SW480 (cell line): ENCODE data around the gene TRPM5.

Source experiments
- DNase-seq: peaks from one replicate; pipeline ENCODE4 v3.0.0-alpha.2; 2016; ENCODE audit warnings: low spot score

Gene TRPM5

DNA sequence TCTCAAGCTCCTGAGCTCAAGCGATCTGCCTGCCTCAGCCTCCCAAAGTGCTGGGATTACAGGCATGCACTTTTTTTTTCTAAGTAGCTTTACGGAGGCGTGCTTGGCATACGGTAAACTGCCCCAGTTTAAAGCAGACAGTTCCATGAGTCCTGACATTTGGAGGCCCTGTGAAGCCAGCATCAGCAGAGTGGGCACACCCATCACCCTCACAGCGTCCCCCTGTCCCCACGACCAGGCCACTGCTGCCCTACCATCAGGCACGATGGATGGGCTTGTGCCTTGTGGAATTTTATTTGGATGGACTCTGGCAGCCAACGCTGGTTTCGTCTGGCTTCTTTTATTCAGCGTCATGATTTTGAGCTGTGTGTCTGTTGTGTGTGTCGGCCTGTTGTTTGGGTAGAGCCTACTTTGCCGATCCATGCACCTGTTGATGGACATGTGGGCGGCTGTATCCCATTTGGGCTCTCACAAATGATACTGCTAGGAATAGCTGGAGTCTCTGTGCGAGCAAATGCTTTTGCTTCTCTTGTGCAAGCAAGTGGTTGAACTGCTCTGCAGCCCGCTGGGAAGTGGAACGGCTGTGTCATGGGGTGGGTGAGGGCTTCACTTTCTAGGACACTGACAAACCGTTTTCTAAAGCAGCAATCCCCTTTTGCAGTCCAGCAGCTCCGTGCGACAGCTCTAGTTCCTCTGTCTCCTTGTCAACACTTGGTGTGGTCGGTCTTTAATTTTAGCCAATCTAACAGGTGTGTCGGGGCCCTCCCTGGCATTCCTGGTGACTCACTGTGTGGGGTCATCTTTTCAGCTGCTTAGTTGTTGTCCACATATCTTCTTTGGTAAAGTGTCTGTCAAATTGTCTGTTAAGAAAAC lies 24.3 kb upstream of the TRPM5 start:
- DNase-seq = peak; percentile 22

DNA sequence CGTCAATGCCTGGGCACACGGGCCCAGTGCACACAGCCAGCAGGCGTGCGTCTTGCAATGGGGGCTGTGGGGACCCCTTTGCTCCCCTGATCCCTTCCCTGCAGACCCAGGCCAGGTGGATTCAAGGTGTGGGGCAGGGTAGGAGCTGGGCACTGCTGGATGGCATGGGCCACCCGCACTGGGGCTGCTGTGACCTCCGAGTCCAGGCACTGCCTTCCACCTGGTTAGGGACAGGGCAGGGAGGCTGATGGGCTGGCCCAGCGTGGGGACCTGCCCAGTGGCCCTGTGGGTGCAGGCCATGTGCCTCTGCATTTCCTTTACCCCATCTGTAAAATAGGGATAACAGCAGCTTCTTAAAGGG lies 23.4 kb upstream of the TRPM5 start:
- DNase-seq = no peak

DNA sequence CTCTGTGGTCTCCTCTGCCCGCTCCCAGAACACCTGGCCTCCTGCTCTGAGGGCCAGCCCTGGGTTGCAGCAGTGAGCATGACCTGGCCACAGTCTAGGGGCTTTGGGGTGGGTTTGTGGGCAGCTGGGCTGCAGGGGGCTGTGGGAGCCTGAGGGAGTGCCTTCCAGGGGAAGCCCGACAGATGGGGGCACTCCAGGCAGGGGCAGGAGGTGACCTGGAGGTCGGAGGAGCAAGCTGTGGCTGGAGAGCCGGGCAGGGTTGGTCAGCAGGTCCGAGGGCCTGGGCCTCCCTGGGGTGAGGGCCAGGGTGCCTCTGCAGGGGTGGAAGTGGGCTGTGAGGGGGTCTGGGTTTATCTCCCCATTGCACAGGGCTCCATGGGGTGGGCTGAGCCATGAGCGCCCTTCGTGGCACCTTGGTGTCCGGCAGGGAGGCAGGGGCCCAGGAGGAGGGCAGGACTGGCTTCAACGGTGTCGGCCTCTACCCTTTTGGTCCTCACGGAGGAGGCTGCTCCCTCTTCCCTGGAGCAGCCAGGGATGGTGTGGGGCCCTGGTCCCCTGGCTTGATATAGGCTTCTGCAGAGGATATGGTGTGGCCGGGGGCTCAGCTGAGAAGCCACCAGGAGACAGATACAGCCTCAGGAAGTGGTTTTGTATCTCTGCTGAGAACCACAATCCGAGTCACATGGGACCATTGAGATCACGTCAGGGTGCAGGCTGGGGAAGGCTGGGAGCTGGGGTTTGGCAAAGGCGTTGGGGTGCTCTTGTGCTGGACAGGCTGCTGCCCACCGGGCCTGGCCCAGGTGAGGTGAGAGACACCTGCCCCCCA lies 22.8 kb upstream of the TRPM5 start:
- no peak for DNase-seq

DNA sequence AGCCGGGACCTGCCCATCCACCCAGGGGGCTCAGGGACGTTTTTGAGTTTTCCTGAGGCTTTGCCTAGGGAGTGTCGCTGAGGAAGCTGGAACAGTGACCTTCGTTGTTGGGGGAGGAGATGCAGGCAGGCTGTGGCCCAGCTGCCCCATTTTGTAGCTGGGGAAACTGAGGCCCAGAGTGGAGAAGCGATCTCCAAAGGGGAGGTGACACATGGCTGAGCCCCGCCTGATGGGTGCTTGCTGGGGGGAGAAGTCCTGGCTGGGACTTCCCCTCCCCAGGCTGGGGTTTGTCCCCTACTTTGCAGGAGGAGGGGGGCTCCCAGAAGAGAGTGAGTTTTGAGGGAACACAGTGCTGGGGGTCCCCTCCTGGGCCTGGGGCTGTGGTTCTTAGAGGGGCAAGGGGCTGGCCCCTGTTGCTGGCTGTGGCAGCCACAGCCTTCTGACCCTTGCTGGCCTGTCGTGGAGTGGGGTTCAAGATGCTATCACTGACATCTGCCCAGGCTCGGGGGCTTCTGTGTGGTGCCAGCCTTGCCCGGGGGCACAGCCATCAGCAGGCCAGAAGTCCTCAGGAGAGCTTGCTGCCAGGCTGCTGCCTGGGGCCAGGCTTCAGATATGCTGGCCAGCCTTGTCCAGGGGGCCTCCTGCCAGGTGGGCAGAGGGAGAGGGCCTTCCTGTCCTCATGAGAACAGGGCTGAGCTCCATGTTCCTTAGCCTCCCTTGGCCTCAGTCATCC lies 21.9 kb upstream of the TRPM5 start:
- no peak for DNase-seq

DNA sequence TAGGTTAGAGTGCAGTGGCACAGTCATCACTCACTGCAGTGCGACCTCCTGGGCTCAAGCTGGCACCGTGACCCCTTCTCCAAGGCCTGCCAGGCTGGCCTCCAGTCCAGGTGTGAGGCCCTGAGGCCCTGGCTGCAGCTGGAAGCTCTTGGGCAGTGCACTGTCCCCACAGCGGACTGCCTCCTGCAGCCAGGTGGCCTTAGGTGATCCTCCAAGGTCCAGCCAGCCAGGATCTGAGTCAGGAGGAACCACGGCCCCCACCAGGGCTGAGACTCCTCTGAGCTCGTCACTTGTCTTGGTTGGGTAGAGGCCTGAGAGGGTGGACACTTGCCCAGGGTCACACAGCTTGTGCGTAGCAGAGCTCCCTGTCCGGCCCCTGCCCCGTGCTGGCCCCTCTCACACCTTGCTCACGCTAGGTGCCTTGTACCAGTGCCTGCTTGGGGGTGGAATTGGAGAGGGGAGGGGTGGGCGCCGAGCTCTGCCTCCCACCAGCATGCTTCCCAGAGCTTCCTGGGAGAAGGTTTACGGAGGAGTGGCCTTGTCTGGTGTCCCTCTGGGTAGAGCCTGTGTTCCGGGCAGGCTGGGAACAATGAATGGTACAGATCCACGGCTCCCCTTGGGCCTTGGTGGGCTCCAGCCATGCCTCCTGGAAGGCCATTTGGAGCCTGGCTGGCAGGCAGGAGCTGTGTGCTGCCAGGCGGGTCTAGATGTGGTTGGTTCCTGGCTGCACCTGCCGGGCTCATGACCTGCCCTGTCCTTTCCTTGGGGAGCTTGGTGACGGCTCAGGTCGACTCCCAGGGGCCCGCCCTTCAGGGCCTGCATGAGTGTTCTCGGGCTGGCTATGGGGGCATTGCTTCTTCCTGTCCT lies 21.1 kb upstream of the TRPM5 start:
- no peak for DNase-seq

DNA sequence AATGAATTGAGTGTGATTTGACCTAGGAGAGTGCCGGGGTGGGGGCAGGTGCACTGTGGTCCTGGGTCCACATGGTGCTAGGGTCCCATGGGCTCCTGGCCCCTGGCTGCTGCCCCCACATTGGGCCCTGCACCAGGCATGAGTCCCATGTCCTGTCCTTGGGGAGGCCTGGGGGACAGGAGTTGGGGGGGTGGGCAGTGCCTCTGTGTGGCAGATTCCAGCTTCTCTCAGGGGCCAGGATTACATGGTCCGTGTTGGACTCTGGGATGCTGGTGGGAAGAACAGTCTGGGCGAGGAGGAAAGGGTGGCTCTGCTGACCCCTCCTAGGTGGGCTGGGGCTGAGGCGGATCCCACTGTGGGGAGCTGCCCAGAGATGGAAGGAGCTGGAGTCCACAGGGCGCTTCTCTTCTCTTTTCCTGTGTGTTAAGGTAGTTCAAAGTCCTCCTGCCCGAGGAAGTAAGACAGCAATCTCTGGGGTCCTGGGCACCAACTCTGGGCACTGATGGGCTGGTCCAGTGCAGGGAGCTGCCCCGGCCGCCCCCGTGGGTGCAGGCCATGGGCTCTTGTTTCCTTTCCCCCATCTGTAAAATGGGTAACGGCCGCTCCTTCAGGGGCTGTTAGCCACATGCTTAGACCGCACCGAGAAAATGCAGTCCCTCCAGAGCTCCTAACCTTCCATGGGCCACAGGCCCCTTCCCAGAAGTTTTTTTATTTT lies 20.3 kb upstream of the TRPM5 start:
- no peak for DNase-seq

DNA sequence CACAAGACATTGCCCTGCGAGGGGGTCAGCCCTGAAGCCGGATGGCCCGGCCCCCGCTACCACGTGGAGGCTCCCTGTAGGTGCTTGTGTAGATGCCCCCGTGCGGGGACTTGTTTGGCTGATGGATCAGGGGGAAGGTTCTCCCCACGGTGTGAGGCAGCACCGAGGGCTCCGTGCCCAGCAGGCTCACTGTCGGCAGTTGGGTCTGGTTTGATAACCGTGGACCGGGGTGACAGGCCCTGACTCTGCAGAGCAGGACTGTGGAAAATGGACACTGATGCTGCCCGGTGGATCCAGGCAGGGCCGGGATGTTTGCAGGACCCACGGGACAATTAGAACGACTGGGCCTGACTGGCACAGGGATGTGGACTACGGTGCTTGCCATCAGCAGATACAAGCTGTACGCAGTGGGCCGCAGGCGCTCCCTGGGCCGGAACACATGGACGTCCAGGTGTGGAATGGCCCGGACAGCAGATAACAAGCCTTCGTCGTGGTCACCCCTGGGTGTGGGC lies 19.5 kb upstream of the TRPM5 start:
- no peak for DNase-seq

DNA sequence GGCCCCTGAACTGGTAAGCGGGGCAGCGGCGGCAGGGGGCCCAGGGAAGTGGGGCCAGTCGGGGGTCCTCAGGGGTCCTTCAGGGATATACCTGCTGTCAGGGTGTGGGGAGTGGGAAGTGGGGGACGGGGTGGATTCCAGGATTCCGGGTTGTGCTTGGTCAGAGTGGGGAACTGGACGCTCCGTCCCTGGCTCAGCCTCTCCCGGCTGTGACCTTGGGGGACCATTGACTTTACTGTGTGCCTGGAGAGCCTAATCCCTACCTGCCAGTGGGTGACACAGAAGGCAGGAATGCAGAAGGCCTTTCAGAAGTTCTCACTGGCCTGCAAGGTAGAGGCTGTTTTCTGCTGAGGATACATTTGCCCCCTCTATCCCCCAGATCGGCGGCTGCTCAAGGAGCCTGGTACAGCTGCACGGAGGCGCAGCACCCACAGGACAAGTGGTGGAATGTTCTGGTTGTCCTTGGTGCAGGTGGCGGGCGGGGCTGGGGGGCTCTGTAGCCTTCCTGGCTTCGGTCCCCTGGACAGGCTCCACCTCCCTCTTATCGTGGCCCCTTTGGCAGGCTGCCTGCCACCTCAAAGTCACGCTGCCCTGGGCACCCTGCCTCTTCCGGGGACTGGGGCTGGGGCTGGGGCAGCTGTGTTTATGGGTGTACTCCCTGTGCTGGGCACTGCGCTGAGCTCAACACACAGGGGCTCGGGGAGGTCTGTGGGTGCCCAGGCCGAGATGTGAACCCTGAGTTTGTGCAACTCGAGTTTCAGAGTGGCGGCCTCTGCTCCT lies 18.9 kb upstream of the TRPM5 start:
- peak; percentile 66 for DNase-seq

DNA sequence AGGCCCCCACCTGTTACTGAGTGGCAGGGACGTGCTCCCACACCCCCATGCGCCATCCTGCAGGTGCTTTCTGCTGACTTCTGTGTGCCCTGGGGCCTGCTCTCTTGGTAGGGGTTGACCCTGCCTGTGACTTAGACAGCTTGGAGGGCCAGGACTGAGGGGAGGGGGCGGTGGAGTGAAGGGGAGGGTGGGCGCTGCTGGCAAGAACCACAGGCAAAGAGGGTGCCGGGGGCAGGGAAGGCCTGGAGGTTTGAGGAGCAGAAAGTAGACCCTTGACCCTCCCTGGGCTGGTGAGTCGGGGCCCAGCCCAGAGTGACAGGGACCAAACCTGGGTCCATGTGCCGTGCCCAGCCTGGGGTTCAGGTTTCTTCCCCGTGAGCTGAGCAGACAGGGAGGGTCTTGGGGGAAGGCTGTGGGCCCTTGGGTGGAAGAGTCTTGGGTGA lies 18.2 kb upstream of the TRPM5 start:
- no peak for DNase-seq

DNA sequence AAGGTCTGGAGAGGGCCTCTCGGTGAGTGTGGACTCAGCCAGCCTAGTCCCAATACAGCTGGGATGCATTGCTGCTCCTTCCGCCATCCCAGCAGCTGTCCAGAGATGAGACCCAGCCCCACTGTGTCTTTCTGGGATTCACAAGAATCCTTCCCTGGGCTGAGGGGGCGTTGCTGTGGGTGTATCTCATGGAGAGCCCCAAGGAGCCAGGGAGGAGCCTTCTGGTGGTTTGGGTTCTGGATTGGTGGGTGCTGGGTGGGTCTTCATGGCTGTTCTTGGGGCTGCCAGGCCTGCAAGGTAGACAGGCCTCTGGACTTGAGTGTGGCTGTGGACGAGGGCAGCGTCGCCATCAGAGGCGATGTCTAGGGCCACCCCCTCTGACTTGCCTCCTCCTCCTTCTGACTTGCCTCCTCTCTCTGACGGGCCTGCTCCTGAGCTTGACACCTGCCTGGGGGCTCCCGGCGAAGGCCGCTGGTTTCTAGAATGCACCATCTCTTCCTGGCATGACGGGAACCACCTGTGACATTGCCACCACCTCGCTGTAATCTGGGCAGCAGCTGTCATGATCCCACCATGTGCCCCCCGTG lies 17.7 kb upstream of the TRPM5 start:
- no peak for DNase-seq

DNA sequence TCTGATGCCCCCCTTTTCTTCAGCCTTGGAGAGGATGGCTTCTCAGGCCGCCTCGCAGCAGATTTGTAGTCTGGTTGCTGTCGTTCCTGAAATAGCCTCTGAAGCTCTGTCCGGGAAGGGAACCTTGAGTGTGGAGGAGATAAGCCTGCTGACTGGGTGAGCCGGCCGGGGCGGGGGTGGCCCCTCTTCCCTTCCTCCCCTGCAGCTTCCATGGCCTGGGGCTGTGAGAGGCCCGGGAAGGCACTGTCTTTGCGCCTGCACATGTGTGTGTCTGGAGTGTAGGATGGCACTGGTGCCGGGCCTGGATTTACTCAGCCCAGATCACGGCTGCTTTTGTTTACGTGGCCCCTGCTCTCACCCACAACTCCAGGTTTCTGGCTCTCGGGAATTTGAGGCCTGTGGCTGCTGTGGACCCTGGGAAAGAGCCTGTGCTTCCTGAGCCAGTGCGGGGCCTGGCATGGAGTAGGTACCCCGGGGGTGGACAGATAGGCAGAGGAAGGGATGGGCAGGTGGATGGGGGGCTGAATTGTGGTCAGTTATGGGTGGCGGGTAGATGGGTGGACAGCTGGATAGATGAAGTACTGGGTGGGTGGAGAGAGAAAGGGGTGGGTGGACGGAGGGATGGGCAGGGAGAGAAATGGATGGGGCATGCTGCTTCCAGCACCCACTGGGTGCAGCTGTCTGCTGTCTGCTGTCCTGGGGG lies 17.1 kb upstream of the TRPM5 start:
- DNase-seq = no peak

DNA sequence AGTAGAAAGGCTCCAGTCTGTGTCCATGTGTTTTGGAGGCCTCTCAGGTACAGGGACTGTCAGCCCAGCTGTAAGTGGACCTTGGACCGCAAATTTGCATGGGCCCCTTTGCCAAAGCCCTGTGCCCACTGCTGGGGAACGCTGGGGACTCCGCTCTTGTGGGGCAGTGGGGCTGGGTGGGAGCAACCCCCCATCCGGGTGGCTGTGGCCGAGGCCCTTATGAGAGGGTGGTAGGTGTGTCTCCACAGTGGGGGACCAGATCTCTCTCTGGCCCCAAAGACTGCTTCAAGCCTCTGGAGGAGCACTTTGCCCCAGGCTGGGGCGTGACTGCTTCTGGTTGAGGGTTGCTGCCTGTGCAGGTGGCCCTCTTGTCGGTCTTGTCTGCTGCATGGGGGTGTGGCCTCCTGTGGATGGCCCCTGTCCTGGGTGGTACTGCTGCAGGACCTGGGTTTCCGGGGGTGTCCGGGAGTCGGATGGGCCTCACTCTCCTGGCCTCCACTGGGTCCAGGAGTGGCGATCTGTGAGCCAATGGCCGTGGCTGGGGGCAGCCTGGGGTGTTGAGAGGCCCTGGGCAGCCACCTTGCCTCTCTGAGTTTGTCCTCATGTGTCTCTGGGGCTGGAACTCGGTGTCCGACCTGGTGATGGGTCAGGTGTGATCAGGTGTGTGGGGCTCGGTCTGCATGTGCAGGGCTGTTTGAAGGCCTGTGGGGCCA lies 16.4 kb upstream of the TRPM5 start:
- DNase-seq = no peak

DNA sequence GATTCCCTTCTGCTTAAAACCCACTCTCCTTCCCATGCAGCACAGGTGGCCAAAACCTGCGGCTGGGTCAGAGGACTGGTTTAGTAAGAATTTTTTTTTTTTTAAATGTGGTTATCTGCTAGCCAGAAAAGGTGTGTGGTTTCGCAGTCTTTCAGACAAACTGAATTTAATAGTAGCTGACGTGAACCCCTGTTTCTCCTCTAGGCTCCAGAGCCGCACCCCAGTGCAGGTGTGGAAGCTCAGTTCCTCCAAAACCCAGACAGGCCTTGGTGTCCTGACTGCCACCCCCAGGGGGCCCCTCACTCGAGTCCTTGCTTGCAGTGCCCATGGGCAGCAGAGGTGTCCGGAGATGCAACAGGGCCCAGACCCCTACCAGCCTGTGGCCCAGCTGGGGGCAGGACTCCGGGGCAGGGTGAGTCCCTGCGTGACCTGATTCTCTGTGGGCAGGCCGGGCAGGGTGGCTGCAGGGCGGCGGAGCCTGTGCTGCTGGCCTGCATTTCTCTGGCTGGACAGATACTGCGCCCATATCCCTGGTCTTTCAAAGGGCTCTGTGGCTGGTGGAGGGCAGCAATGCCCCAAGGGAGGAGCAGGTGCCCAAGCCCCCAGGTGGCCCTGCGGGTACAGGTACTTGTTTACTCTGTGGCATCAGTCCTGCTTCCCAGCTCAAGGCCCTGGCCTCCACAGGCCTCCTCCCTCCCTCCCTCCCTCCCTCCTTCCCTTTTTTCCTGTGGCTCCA lies 15.7 kb upstream of the TRPM5 start:
- no peak for DNase-seq

DNA sequence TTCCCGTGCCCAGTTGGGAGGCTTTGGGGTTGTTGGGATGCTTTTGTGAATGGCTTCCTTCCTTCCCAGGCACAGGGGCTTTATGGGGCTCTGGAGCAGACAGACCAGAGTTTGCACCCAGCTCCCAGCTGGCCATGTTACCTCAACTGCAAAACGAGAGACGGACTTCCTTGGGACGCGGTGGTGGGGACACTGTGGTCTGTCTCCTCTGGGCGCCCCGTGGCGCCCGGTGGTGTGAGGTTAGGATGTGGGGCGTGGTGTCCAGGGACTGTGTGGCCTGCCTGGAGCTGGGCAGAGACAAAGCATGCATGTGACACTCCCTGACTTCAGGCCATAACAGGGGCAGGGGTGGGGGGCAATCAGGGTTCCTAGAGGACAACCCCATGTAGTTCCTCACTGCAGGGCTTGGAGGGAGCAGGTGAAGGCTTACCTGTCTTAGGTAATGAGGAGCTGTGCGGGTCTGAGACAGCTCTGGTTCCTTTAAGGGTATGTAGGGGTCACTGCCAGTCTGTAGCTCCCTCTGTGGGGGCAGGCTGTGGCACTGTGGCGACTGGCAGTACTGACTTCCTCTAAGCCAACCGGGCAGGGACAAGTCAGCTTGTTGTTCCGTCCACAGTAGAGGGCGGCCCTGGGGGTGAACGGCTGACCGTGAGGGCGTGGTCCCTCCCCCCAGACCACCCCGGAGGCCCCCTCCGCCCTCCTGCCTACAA lies 14.9 kb upstream of the TRPM5 start:
- no peak for DNase-seq

DNA sequence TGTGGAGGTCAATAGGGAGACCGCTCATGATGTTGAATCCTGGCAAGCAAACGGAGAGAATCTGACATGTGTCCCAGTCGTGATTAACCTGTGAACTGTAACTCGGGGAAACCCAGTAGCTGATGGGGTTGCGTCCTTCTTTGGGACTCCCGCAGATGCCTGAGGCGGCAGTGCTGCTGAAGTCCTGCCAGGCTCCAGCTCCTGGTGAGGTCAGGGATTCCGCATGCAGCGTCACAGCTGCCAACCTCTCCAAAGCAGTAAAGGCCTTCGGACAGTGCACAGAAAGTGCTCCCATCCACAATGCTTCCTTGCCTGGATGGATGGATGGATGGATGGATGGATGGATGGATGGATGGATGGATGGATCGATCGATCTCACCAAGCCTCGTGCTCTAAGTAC lies 14.0 kb upstream of the TRPM5 start:
- no peak for DNase-seq

DNA sequence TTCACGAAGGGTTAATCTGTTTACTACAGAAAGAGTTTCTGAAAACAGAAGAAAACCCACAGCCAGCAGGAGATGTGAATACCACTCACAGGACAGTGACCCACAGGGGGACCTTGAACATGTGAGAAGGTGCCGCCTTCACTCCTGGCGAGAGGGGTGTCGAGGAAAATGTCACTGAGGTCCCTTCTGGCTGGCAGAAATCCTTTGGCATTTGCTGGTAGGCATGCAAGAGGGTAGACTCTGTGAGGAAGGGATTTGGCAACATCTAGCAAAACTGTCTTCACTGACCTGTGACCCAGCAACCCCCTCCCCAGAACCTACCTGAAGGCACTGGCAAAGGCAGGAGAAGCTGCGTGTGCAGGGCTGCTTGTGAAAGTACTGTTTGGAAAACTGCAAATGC lies 9.1 kb upstream of the TRPM5 start:
- DNase-seq = no peak
